ENCODE results near the gene MAP7D3. TPM values are rescaled to one million over a fixed set of nuclear protein-coding genes. Genes with fewer than 3 reads are reported as not detected.
A peak's percentile ranks its signal among the peaks of the same experiment; 100 is the strongest.
"Not testable (repeated sequence)": the region's sequence is repeated elsewhere in the genome, so short reads cannot be mapped to it uniquely, and the experiment has no call there.

MAP7D3 gene
- total RNA-seq, 1 experiment from 2014 or later, result 7.6 TPM

DNA sequence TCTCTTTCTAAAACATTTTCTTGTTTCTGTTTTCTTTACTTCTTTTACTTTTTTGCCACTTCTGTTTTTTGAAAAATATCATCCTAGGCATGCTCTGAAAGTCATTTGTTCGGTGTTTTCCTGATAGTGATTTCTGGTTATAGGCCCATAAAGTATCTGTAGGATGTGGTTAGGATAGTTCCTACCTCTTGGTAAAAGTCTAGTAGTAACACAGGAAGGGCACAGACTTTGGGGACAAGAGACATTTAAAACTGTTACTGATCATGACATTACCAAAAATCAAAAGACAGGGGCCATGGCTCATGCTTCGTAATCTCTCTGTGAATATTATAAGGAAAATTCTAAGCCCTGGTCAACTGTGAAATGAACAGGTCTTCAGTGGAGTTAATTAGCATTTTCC lies 59.1 kb downstream of the MAP7D3 start:
- Histone ChIP-seq H3K27me3 (ENCODE audit: control insufficient read depth, insufficient read depth, low read length) (no peaks in the 10 kb centered on the region), H3K36me3 (replicated peaks; ENCODE audit: control insufficient read depth, insufficient read depth, low read length) (no peaks in the 10 kb centered on the region), H3K4me3 (ENCODE audit: insufficient read depth, low read depth, low read length) (no peak overlapping the region)
- DNase-seq, result no peak

DNA sequence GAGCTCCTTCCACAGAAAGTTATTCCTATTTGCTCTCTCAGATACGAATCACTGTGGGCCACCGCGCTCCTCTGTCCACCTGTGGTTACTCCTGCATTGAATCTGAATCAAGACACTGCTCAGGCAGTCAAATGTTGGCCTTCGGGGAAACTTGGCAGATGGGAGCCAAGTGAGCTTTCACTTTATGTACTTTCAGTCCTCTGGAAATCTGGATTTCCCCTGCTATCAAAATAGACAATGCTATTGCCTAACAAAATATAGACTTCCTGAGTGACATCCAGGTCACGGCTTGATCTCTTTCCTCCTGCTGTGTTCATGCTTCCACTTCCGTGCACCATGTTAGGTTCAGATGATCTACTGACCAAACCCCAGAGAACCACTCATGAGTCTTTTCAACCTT lies 60.0 kb downstream of the MAP7D3 start:
- Histone ChIP-seq H3K36me3 (replicated peaks; ENCODE audit: control insufficient read depth, insufficient read depth, low read length) (no peaks in the 10 kb centered on the region), H3K4me3 (ENCODE audit: insufficient read depth, low read depth, low read length) (no peak overlapping the region), H3K27me3 (ENCODE audit: control insufficient read depth, insufficient read depth, low read length) (no peaks in the 10 kb centered on the region)
- DNase-seq, result no peak

DNA sequence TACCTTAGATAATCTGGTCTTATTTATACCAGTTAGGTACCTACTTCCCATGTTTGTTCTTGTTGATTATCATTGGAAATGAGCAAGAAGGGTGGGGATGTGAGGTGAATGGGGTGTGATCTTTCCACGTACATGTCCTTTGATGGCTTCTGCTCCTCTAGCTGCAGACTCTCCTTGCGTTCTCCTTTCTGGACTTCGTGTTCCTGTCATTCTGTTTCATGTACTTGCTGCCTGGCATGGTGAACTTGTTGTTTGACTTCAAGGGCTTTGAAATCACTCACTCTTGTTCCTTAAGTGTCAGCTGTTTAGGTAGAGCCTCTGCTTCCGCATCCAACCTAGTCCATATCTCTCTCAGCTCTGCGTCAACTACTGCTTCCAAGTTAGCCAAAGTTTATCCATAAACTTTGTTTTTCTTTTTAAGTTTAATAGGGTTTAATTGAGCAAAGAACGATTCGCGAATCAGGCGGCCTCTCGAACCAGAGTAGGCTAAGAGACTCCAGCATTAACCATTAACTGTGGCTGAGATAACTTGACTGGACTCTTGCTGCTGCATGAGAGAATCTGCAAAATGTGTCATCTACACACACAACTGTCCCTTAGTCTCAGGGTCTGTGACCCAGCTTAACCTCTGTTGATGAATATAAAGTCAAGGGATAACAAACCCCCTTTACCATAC lies 61.0 kb downstream of the MAP7D3 start:
- Histone ChIP-seq H3K36me3 (replicated peaks; ENCODE audit: control insufficient read depth, insufficient read depth, low read length) (no peaks in the 10 kb centered on the region), H3K4me3 (ENCODE audit: insufficient read depth, low read depth, low read length) (no peak overlapping the region), H3K27me3 (ENCODE audit: control insufficient read depth, insufficient read depth, low read length) (no peaks in the 10 kb centered on the region)
- DNase-seq, result no peak

DNA sequence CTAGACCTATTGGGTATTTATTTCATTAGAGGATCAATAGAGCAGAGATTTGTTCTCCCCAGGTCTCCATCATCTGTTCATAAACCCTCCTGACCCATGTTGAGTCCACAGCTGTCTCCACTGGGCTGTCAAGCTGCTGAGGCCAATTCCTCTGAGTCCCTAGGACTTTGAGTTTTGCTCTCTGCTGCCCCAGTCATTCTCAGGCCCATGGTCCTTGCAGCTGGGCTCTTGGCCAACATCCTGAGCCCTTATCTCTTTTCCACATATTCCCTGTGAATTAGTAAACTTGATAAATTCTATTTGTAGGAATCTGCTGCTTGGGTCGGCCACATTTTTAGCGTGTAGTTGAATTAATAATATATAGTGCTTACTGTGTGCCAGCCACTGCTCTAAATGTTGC lies 62.0 kb downstream of the MAP7D3 start:
- Histone ChIP-seq H3K36me3 (replicated peaks; ENCODE audit: control insufficient read depth, insufficient read depth, low read length) (no peaks in the 10 kb centered on the region), H3K27me3 (ENCODE audit: control insufficient read depth, insufficient read depth, low read length) (no peaks in the 10 kb centered on the region), H3K4me3 (ENCODE audit: insufficient read depth, low read depth, low read length) (no peak overlapping the region)
- DNase-seq, result no peak

DNA sequence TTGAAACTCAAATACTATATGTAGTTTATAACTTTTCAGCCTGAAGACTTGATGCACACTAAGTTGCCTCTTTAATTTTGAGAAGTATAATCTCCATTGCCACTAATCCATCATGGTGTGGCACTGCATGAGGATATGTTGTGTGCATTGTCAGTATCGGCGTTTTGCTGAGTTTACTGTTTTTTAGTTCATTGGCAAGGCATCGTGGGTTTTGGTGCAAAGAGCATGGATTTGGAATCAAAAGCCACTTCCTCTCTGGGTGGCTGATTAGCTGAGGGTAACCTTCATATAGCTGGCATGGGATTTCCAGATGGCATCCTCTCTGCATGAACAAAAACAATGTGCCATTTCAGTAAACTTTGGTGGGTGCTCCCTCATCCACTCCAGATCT lies 65.2 kb downstream of the MAP7D3 start:
- no peaks in the 10 kb centered on the region for H3K36me3 ChIP-seq (replicated peaks; ENCODE audit: control insufficient read depth, insufficient read depth, low read length)
- no peaks in the 10 kb centered on the region for H3K27me3 ChIP-seq (ENCODE audit: control insufficient read depth, insufficient read depth, low read length)
- no peak overlapping the region for H3K4me3 ChIP-seq (ENCODE audit: insufficient read depth, low read depth, low read length)
- no peak for DNase-seq

DNA sequence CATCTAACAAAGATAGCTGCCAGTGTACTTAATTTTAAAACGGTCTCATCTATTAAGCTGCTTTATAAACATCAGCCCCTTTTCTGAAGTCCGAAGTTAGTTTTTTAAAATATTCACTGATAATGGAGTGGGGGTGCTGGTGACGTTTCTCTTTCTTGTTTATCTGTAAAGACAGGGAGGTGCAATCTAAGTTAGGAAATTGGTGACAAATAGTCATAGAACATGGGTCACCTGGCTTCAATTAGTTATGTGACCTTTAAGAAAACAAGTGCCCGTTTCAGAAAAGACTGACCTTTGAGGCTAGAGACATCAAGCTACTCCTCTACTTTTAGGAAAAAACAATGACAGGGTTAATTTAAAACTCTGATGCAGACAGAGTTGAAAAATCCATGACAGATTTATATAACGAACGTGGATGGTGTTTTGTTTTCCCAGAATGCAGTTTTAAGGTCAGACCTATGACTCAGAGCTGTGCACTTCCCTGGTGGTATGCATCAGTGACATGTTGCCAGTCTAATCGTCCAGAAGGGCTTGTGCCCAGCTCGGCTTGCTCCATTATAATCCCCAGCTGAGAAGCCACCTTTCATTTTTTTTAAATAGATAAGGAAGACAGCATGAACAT lies 65.7 kb downstream of the MAP7D3 start:
- no peaks in the 10 kb centered on the region for H3K36me3 ChIP-seq (replicated peaks; ENCODE audit: control insufficient read depth, insufficient read depth, low read length)
- H3K4me3 ChIP-seq (ENCODE audit: insufficient read depth, low read depth, low read length), result no peak overlapping the region
- no peaks in the 10 kb centered on the region for H3K27me3 ChIP-seq (ENCODE audit: control insufficient read depth, insufficient read depth, low read length)
- no peak for DNase-seq

DNA sequence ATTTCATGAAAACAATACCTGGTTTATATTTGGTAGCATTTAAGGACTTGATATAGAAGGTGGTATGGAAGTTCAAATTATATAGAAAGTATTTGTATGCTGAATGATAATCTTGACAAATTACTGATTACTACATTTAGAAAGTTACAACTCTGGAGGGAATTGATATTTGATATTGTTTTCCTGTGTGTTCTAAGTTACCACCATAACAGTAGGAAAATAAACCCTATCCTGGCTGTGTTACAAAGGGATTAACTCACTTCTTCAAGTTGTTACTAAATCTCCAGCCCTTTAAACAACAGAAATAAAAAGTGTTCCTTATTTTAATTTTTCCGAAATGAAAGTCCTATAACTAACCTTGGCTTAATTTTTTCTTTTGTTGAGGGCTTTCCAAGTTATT lies 67.3 kb downstream of the MAP7D3 start:
- no peak overlapping the region for H3K4me3 ChIP-seq (ENCODE audit: insufficient read depth, low read depth, low read length)
- H3K27me3 ChIP-seq (ENCODE audit: control insufficient read depth, insufficient read depth, low read length), result no peaks in the 10 kb centered on the region
- DNase-seq, result no peak
- H3K36me3 ChIP-seq (replicated peaks; ENCODE audit: control insufficient read depth, insufficient read depth, low read length), result no peaks in the 10 kb centered on the region

DNA sequence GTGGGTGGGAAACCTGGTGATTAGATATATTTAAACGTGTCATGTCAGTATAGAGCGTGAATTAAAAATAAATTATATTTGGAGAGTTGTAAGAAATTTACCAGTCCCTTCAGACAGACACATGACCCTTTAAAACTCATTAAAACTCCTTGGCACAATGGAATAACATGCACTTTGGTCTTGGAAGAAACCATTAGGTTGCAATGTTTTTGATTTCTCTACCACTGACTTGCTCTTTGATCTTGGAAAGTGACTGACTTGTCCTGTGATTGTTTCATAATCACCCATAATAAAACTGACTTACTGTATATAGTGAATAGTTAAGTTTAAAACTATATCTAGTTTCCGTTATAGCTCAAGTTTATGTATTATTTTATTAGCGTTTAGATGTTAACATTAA lies 68.0 kb downstream of the MAP7D3 start:
- H3K4me3 ChIP-seq (ENCODE audit: insufficient read depth, low read depth, low read length), result no peak overlapping the region
- no peaks in the 10 kb centered on the region for H3K27me3 ChIP-seq (ENCODE audit: control insufficient read depth, insufficient read depth, low read length)
- H3K36me3 ChIP-seq (replicated peaks; ENCODE audit: control insufficient read depth, insufficient read depth, low read length), result no peaks in the 10 kb centered on the region
- DNase-seq, result no peak

DNA sequence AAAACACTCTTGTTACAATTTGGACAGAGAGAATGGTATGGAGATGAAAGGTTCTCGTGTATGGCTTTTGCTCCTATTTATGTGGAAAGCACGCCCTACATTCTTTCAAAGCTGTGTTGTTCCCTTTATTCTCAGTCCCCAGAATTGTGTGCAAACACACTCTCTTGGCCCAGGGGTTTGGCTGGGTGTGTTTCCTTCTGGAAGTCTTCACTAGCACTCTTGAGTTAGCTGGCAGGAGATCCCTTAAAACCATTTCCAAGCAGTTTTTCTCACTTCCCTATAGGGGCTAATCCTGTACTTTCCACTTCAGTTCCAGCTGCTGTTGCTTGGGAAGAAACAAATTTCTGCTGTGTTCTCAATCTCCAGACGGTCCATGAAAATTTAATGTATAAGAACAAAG lies 68.8 kb downstream of the MAP7D3 start:
- H3K4me3 ChIP-seq (ENCODE audit: insufficient read depth, low read depth, low read length), result no peak overlapping the region
- DNase-seq, result no peak
- H3K36me3 ChIP-seq (replicated peaks; ENCODE audit: control insufficient read depth, insufficient read depth, low read length), result no peaks in the 10 kb centered on the region
- no peaks in the 10 kb centered on the region for H3K27me3 ChIP-seq (ENCODE audit: control insufficient read depth, insufficient read depth, low read length)

DNA sequence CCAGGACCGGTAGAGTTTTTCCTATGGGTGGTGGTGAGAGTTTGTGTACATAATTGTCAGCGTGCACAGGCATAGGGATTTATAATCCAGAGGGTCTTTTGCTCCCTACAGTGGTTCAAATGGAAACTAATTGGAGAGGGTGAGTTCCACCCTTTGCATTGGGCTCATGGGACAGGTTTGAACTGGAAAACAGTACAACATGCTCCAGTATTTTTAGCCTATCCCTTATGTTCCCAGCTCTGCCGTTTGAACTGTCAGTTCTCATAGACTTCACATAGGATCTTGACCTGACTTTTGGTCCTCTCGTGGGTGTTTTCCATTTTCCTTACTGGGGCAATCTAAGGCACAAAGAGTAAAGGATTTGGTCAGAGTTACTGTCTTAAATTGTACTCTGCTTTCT lies 72.1 kb downstream of the MAP7D3 start:
- DNase-seq, result no peak
- Histone ChIP-seq H3K27me3 (ENCODE audit: control insufficient read depth, insufficient read depth, low read length) (no peaks in the 10 kb centered on the region), H3K36me3 (replicated peaks; ENCODE audit: control insufficient read depth, insufficient read depth, low read length) (no peaks in the 10 kb centered on the region)

DNA sequence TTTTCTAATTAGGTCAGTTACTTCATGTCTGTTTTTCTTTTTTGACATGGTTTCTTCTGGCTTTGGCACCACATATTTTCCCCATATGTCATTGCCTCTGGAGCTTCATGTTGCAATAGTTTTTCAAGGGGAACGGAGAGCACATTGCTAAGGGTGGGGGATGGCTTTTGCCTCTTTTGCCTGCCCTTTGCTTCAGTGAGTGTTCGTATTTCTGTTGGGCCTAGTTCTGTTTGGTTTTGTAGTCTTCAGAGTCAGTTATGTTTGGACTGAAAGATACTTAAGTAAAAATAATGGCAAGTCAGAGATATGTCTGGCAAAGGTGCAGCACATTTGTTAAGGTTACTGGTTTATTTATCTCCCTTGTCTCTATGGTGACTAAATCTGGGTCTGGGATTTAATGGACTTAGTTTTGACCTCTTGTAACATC lies 74.8 kb downstream of the MAP7D3 start:
- no peak overlapping the region for H3K4me3 ChIP-seq (ENCODE audit: insufficient read depth, low read depth, low read length)
- H3K36me3 ChIP-seq (replicated peaks; ENCODE audit: control insufficient read depth, insufficient read depth, low read length), result no peaks in the 10 kb centered on the region
- no peaks in the 10 kb centered on the region for H3K27me3 ChIP-seq (ENCODE audit: control insufficient read depth, insufficient read depth, low read length)
- DNase-seq, result no peak

More for the DNA sequence above, 72.1 kb downstream of the MAP7D3 start:
- no peak overlapping the region for H3K4me3 ChIP-seq (ENCODE audit: insufficient read depth, low read depth, low read length)

DNA sequence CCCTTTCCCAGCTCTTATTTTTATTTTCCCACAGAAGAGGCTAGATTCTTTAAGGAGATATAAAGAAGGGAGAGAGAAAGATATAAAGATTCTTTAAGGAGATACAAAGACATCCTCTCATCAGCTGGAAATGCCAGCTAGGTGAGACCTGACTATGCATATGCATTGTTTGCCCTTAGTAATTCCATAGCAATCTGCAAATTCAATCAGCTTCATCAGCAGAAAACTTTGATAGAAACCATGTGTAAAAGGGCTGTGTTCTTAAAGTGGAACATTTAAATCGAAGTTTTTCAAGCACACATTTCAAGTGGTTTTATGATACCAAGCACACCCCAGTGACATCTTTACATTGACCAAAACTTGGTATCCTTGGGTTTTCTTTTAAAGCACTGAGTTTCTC lies 79.8 kb downstream of the MAP7D3 start:
- Histone ChIP-seq H3K36me3 (replicated peaks; ENCODE audit: control insufficient read depth, insufficient read depth, low read length) (no peaks in the 10 kb centered on the region), H3K27me3 (ENCODE audit: control insufficient read depth, insufficient read depth, low read length) (no peaks in the 10 kb centered on the region), H3K4me3 (ENCODE audit: insufficient read depth, low read depth, low read length) (no peak overlapping the region)
- DNase-seq, result no peak

DNA sequence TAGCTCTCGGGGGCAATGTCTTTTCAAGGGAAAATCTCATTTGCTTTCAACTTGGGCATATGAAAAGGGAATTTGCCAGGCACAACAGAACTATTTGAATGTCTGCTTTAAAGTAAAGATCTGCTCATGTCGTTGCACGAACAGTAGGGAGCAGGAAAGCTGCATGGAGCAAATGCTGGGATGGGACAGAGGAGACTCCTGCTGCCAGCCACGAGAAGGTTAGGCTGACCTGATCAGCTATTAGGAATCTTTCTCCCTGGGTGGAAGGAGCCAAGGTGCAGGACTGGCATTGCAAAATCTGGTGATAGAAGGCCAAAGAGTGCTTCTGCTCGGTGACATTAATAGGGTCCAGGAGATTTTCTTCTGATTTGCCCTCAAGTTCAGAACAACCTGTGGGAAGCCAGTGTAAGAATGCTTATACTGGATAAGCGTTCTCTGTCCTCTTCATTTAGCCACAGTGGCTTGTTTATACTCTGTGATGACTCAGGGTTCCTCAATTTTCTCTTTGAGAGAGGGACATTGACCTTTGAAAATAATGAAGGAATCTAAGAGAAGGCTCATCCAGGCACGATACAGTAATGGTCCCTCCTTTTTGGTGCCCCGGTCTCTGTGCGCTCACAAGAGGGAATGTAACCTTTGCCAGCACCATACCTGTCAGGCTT lies 80.9 kb downstream of the MAP7D3 start:
- Histone ChIP-seq H3K27me3 (ENCODE audit: control insufficient read depth, insufficient read depth, low read length) (no peaks in the 10 kb centered on the region), H3K4me3 (ENCODE audit: insufficient read depth, low read depth, low read length) (no peak overlapping the region), H3K36me3 (replicated peaks; ENCODE audit: control insufficient read depth, insufficient read depth, low read length) (no peaks in the 10 kb centered on the region)
- no peak for DNase-seq

DNA sequence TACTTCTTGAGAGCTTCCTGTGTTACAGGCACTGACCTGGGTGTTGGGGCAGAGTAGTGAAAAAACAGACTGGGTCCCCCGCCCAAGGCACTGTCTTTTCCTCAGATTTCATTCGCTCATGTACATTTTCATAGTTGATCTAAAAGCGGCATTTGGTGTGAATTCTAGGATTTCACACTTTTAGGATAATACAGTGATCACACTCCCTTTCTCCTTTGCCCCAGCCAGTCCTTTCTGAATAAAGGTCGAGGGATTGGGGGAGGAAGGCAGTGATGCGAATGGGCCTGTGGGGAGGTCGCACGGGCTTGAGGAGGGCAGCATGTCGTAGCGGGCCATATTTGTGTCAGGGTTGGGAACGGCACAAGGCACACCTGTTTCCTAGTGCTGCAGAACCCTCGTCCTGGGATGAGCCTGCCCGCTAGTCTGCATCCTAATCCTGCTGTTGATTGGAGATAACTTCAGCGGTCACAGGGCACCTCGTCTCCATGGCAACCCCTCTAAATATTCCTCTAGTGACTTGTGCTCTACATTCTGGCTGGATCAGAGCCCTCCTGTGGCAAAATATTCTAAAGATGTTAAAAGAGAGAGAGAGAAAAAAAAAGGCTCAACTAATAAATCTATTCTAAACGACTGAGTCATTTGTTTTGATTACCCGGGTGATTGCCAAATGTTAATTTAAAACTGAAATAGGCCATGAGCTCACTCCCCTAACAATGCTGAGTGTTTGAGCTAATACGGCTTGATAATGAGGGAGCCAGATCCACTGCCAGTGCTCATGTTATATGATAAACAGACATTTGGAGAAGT lies 82.1 kb downstream of the MAP7D3 start:
- no peak overlapping the region for H3K4me3 ChIP-seq (ENCODE audit: insufficient read depth, low read depth, low read length)
- no peaks in the 10 kb centered on the region for H3K27me3 ChIP-seq (ENCODE audit: control insufficient read depth, insufficient read depth, low read length)
- no peaks in the 10 kb centered on the region for H3K36me3 ChIP-seq (replicated peaks; ENCODE audit: control insufficient read depth, insufficient read depth, low read length)
- peak; percentile 51 for DNase-seq

DNA sequence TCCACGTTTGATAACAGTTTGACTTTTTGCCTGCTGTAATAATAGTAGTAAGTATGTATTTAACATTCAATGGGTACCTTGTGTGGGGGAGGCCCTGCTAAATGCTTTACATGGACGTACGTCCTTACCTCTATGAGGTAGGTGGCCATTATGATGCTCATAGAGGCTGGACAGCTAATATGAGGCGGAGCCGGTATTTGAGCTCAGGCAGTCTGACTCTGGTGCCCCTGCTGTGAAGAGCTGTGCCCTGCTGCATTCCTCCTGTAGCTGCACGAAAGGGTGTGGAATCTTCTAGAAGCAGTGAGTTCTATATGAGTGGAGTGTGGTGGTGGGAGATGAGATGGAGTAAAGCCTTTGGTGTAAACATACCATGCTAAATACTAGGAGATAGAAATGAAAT lies 83.2 kb downstream of the MAP7D3 start:
- H3K27me3 ChIP-seq (ENCODE audit: control insufficient read depth, insufficient read depth, low read length); H3K4me3 ChIP-seq (ENCODE audit: insufficient read depth, low read depth, low read length); DNase-seq; H3K36me3 ChIP-seq (replicated peaks; ENCODE audit: control insufficient read depth, insufficient read depth, low read length): not testable (repeated sequence)

Measured in H7 (cell line).